ENCODE results near the gene ZNF334. TPM values are rescaled to one million over a fixed set of nuclear protein-coding genes. Genes with fewer than 3 reads are reported as not detected.

Gene ZNF334
- polyA plus RNA-seq, 1 donor (not counting 4 experiments of a cell fraction or from before 2014, with no cell fraction given), result 1.3 TPM

- no peak overlapping the region for H3K4me3 ChIP-seq (ENCODE audit: control insufficient read depth in 2 of 3, extremely low read depth in 1 of 3, insufficient read depth in 2 of 3, low read depth in 1 of 3, low read length in 3 of 3)
- dilution Hi-C loops (cut with MboI; ENCODE audit: extremely low pct_ligation_motif_present, low sequenced_read_pairs), result no loop called here
These were observed 7.2 kb upstream of the ZNF334 start for GRCh38 chr20:46520540-46520939.

GRCh38 chr20:46519471-46520068 lies 6.2 kb upstream of the ZNF334 start:
- H4K20me1 ChIP-seq (ENCODE audit: control insufficient read depth, extremely low read depth, insufficient read depth, low read length), result no peaks in the 10 kb centered on the region
- TF ChIP-seq EZH2 (IDR thresholded peaks at IDR 0.05; ENCODE audit: low read length), result no peak
- no peak for TF ChIP-seq CTCF (optimal IDR thresholded peaks at IDR 0.05 in 1 of 3, IDR thresholded peaks at IDR 0.05 in 1 of 3, conservative IDR thresholded peaks at IDR 0.05 in 1 of 3; ENCODE audit: extremely low read depth in 1 of 3, insufficient read depth in 2 of 3, low read length in 3 of 3)
- no peaks in the 10 kb centered on the region for H3K4me1 ChIP-seq (ENCODE audit: control insufficient read depth, extremely low read depth, insufficient read depth, low read length)
- no peaks in the 10 kb centered on the region for H3K9me3 ChIP-seq (ENCODE audit: control insufficient read depth, low read depth, low read length)
- H3K9ac ChIP-seq (ENCODE audit: control insufficient read depth, extremely low read depth, insufficient read depth, low read length), result no peak overlapping the region
- no peaks in the 10 kb centered on the region for H3K36me3 ChIP-seq (ENCODE audit: control insufficient read depth in 2 of 2, extremely low read depth in 1 of 2, insufficient read depth in 2 of 2, low read length in 2 of 2)
- FAIRE-seq (no peak), DNase-seq (ENCODE audit: low read depth, low spot score) (no peak)
- dilution Hi-C loops (cut with MboI; ENCODE audit: extremely low pct_ligation_motif_present, low sequenced_read_pairs), result no loop called here
- no peaks in the 10 kb centered on the region for H3K9me1 ChIP-seq (ENCODE audit: control insufficient read depth, extremely low read depth, insufficient read depth, low read length)
- H3K4me2 ChIP-seq (ENCODE audit: control insufficient read depth, extremely low read depth, insufficient read depth, low read depth, low read length), result no peak overlapping the region
- H2AFZ ChIP-seq (ENCODE audit: control insufficient read depth, low read length), result no peak overlapping the region
- H3K27me3 ChIP-seq (ENCODE audit: control insufficient read depth, extremely low read depth, insufficient read depth, low read length), result no peaks in the 10 kb centered on the region
- H3K4me3 ChIP-seq (ENCODE audit: control insufficient read depth in 2 of 3, extremely low read depth in 1 of 3, insufficient read depth in 2 of 3, low read depth in 1 of 3, low read length in 3 of 3), result no peak overlapping the region
- no peak overlapping the region for H3K27ac ChIP-seq (ENCODE audit: control insufficient read depth, insufficient read depth, low read length)
- H3K79me2 ChIP-seq (ENCODE audit: control insufficient read depth, insufficient read depth, low read length), result no peaks in the 10 kb centered on the region

More at GRCh38 chr20:46520540-46520939, 7.2 kb upstream of the ZNF334 start:
- Histone ChIP-seq H3K36me3 (ENCODE audit: control insufficient read depth in 2 of 2, extremely low read depth in 1 of 2, insufficient read depth in 2 of 2, low read length in 2 of 2) (no peaks in the 10 kb centered on the region), H3K27ac (ENCODE audit: control insufficient read depth, insufficient read depth, low read length) (no peak overlapping the region), H3K4me2 (ENCODE audit: control insufficient read depth, extremely low read depth, insufficient read depth, low read depth, low read length) (no peak overlapping the region), H3K9me3 (ENCODE audit: control insufficient read depth, low read depth, low read length) (no peaks in the 10 kb centered on the region), H3K79me2 (ENCODE audit: control insufficient read depth, insufficient read depth, low read length) (no peaks in the 10 kb centered on the region), H3K27me3 (ENCODE audit: control insufficient read depth, extremely low read depth, insufficient read depth, low read length) (no peaks in the 10 kb centered on the region), H3K4me1 (ENCODE audit: control insufficient read depth, extremely low read depth, insufficient read depth, low read length) (no peaks in the 10 kb centered on the region), H4K20me1 (ENCODE audit: control insufficient read depth, extremely low read depth, insufficient read depth, low read length) (no peaks in the 10 kb centered on the region), H2AFZ (ENCODE audit: control insufficient read depth, low read length) (no peak overlapping the region), H3K9ac (ENCODE audit: control insufficient read depth, extremely low read depth, insufficient read depth, low read length) (no peak overlapping the region), H3K9me1 (ENCODE audit: control insufficient read depth, extremely low read depth, insufficient read depth, low read length) (no peaks in the 10 kb centered on the region)
- no peak for DNase-seq (ENCODE audit: low read depth, low spot score)
- no peak for FAIRE-seq
- TF ChIP-seq EZH2 (IDR thresholded peaks at IDR 0.05; ENCODE audit: low read length) (no peak), CTCF (optimal IDR thresholded peaks at IDR 0.05 in 1 of 3, IDR thresholded peaks at IDR 0.05 in 1 of 3, conservative IDR thresholded peaks at IDR 0.05 in 1 of 3; ENCODE audit: extremely low read depth in 1 of 3, insufficient read depth in 2 of 3, low read length in 3 of 3) (no peak)
